Spleen (tissue), 11 donors: ENCODE results near the gene CHCHD6. TPM values are rescaled to one million over a fixed set of nuclear protein-coding genes. Genes with fewer than 3 reads are reported as not detected.

ENCODE experiments used
- DNase-seq: peaks from one replicate; pipeline ENCODE4 v3.0.0-alpha.2; 2020
- H3K27ac ChIP-seq, 8 donors: fragments of 200-600 bp; sonication (generic) in 7 of 8; 1 replicate in 4 of 8; 2 replicates in 4 of 8; pipeline versions ENCODE4 v1.5.0 to v1.8.0; 2016 to 2021; ENCODE audit warnings: inconsistent platforms in 4 of 8, mild to moderate bottlenecking in 4 of 8, moderate library complexity in 1 of 8
- H3K27me3 ChIP-seq, 7 donors: fragments of 200-600 bp; sonication (generic) in 6 of 7; replicated peaks in 1 of 7; 1 replicate in 4 of 7; 2 replicates in 3 of 7; pipeline versions ENCODE4 v1.5.0 to v1.8.0; 2016 to 2021; ENCODE audit warnings: inconsistent platforms in 3 of 7, mild to moderate bottlenecking in 1 of 7
- H3K36me3 ChIP-seq, 6 donors: fragments of 200-600 bp; sonication (generic) in 5 of 6; 1 replicate in 4 of 6; 2 replicates in 2 of 6; pipeline versions ENCODE4 v1.5.0 to v1.8.0; 2016 to 2021; ENCODE audit warnings: inconsistent platforms in 2 of 6
- H3K4me1 ChIP-seq, 6 donors: fragments of 200-600 bp; sonication (generic) in 5 of 6; 1 replicate in 3 of 6; 2 replicates in 3 of 6; pipeline versions ENCODE4 v1.5.0 to v1.8.0; 2016 to 2021; ENCODE audit warnings: inconsistent platforms in 3 of 6
- H3K4me3 ChIP-seq, 8 donors: fragments of 200-600 bp; sonication (generic) in 7 of 8; 1 replicate in 4 of 8; 2 replicates in 4 of 8; pipeline versions ENCODE4 v1.5.0 to v1.8.0; 2016 to 2021; ENCODE audit warnings: inconsistent platforms in 4 of 8, mild to moderate bottlenecking in 4 of 8, moderate library complexity in 2 of 8
- H3K9me3 ChIP-seq, 8 donors: fragments of 200-600 bp; sonication (generic) in 7 of 8; 1 replicate in 4 of 8; 2 replicates in 4 of 8; pipeline versions ENCODE4 v1.5.0 to v1.8.0; 2016 to 2021; ENCODE audit warnings: inconsistent platforms in 4 of 8
- CTCF ChIP-seq, 11 experiments: fragments of 200-600 bp in 7 of 11; fragments of 450-650 bp in 4 of 11; sonication (generic) in 4 of 11; IDR thresholded peaks in 8 of 11; conservative IDR thresholded peaks in 3 of 11; 1 replicate in 7 of 11; 2 replicates in 4 of 11; pipeline versions ENCODE4 v1.4.0 to v1.8.0; 2016 to 2021; ENCODE audit warnings: antibody characterized with exemption in 11 of 11, inconsistent platforms in 4 of 11, mild to moderate bottlenecking in 1 of 11
- POLR2A ChIP-seq, 3 donors: fragments of 450-650 bp; IDR thresholded peaks; one replicate each; pipeline ENCODE4 v1.5.1; 2017; ENCODE audit warnings: antibody characterized with exemption in 3 of 3, mild to moderate bottlenecking in 1 of 3
- POLR2AphosphoS5 ChIP-seq, 3 donors: sonication (generic); formaldehyde crosslinking; IDR thresholded peaks; one replicate each; pipeline ENCODE4 v1.5.1; 2017; ENCODE audit warnings: antibody characterized with exemption in 3 of 3
- WGBS, 5 donors: extraction: QIAGEN DNeasy Blood & Tissue Kit in 3 of 5; methylation state at CpG; one replicate each; pipeline versions ENCODE4 v1.1.5 to v1.1.7; 2013 to 2018; 5-methylcytosine and 5-hydroxymethylcytosine counted together
- intact Hi-C: fragments of 100-400 bp; cut with DNase I; formaldehyde crosslinking; loops from one replicate; pipeline ENCODE4 v1.15.0; 2023; ENCODE audit warnings: low total_unique reads
- polyA plus RNA-seq, 3 donors: library from polyadenylated mRNA; stranded (reverse); fragments of 200-250 nt; gene quantifications; one replicate each; pipeline ENCODE4 v1.2.1, GENCODE V29; 2013
- total RNA-seq, 7 donors: library from RNA; depleted of rRNA in 3 of 7; stranded (reverse); fragments of >200 nt in 3 of 7; fragmentation: NEBNext Ultra II Directional in 4 of 7; extraction: Animal tissue kit (Norgen Biotek cat#: 25700) in 4 of 7; gene quantifications; one replicate each; pipeline versions ENCODE4 v1.1.0 to v1.2.1, GENCODE V29; 2016 to 2021
- donor health status: healthy with polysubstance abuse.
- donor health status: DM: no; HTN: no; CAD: no; lungs with moderate emphysema.
- donor health status: DM: no; HTN: no; CAD: no.
- donor health status: Bipolar disorder and iron deficiency.
- donor health status: healthy.
- donor health status: DM: no; HTN: no; CAD: no.
- donor health status: DM: yes; HTN: yes; CAD: no.

The CHCHD6 gene
- total and polyA plus RNA-seq, 10 donors, result 6.3 to 39.1 (median 11.8) TPM

GRCh38 chr3:126987129-126987528 is 283.1 kb downstream of the CHCHD6 start:
- no peak for DNase-seq
- H3K36me3 ChIP-seq, result peaks cover 0 to 41% (median 20%) of the 10 kb centered on the region in 6 donors
- 54 to 67% (median 56%) methylated on average over 4 of the region's 4 CpGs for WGBS, 5 donors
- H3K9me3 ChIP-seq, result no peaks in the 10 kb centered on the region
- H3K4me3 ChIP-seq, result no peak overlapping the region
- H3K27me3 ChIP-seq, result peaks cover 0 to 17% (median 0%) of the 10 kb centered on the region in 7 donors
- intact Hi-C loops, result no loop called here
- H3K4me1 ChIP-seq, result peaks cover 10 to 72% (median 49%) of the 10 kb centered on the region in 6 donors
- TF ChIP-seq POLR2AphosphoS5 (IDR thresholded peaks at IDR 0.05) (peak in 2 of 3 donors; percentile 12 to 66), POLR2A (IDR thresholded peaks at IDR 0.05) (no peak), CTCF (IDR thresholded peaks at IDR 0.05 in 8 of 11, conservative IDR thresholded peaks at IDR 0.05 in 3 of 11) (no peak)
- H3K27ac ChIP-seq, result peak overlapping the region in 3 of 8 donors; percentile 47 to 49 (median 48)

GRCh38 chr3:126987596-126987995 is 283.6 kb downstream of the CHCHD6 start:
- H3K36me3 ChIP-seq, result peaks cover 0 to 45% (median 20%) of the 10 kb centered on the region in 6 donors
- no peaks in the 10 kb centered on the region for H3K9me3 ChIP-seq
- intact Hi-C loops, result no loop called here
- no peak for TF ChIP-seq CTCF (IDR thresholded peaks at IDR 0.05 in 8 of 11, conservative IDR thresholded peaks at IDR 0.05 in 3 of 11)
- TF ChIP-seq POLR2A (IDR thresholded peaks at IDR 0.05), result no peak
- peak overlapping the region in 4 of 8 donors; percentile 15 to 49 (median 48) for H3K27ac ChIP-seq
- H3K27me3 ChIP-seq, result peaks cover 0 to 17% (median 0%) of the 10 kb centered on the region in 7 donors
- no peak for DNase-seq
- H3K4me3 ChIP-seq, result no peak overlapping the region
- 70 to 90% (median 84%) methylated on average over 3 to 8 of the region's 8 CpGs for WGBS, 5 donors
- H3K4me1 ChIP-seq, result peaks cover 6 to 70% (median 46%) of the 10 kb centered on the region in 6 donors

- H3K4me3 ChIP-seq, result no peak overlapping the region
- WGBS, 5 donors, result 90 to 94% (median 93%) methylated on average over 24 to 26 of the region's 26 CpGs
- peaks cover 0 to 15% (median 0%) of the 10 kb centered on the region in 7 donors for H3K27me3 ChIP-seq
- H3K9me3 ChIP-seq, result no peaks in the 10 kb centered on the region
- peaks cover 5 to 79% (median 49%) of the 10 kb centered on the region in 6 donors for H3K4me1 ChIP-seq
- TF ChIP-seq POLR2AphosphoS5 (IDR thresholded peaks at IDR 0.05) (no peak), POLR2A (IDR thresholded peaks at IDR 0.05) (no peak), CTCF (IDR thresholded peaks at IDR 0.05 in 8 of 11, conservative IDR thresholded peaks at IDR 0.05 in 3 of 11) (no peak)
- H3K27ac ChIP-seq, result no peak overlapping the region
- peaks cover 0 to 55% (median 20%) of the 10 kb centered on the region in 6 donors for H3K36me3 ChIP-seq
- intact Hi-C loops, result no loop called here
- no peak for DNase-seq
Measured at GRCh38 chr3:126988451-126989021, 284.5 kb downstream of the CHCHD6 start.

GRCh38 chr3:126989316-126990023 is 285.4 kb downstream of the CHCHD6 start:
- intact Hi-C loops, result no loop called here
- Histone ChIP-seq H3K27ac (no peak overlapping the region), H3K36me3 (peaks cover 0 to 63% (median 20%) of the 10 kb centered on the region in 6 donors), H3K27me3 (peaks cover 0 to 6% (median 0%) of the 10 kb centered on the region in 7 donors), H3K4me3 (no peak overlapping the region), H3K4me1 (peaks cover under 1 to 79% (median 47%) of the 10 kb centered on the region in 6 donors), H3K9me3 (no peaks in the 10 kb centered on the region)
- TF ChIP-seq POLR2AphosphoS5 (IDR thresholded peaks at IDR 0.05) (no peak), CTCF (IDR thresholded peaks at IDR 0.05 in 8 of 11, conservative IDR thresholded peaks at IDR 0.05 in 3 of 11) (no peak), POLR2A (IDR thresholded peaks at IDR 0.05) (no peak)
- no peak for DNase-seq
- 92 to 95% (median 94%) methylated on average over 28 to 36 of the region's 36 CpGs for WGBS, 5 donors
